ENCODE data around the gene CDC37.

The CDC37 gene

GRCh38 chr19:10403137-10404021 lies at the start of gene CDC37:
Gene CDC37 (minus strand): TSS chr19:10403542. CDS start chr19:10403479, 63 bp downstream.
- Mint-ChIP-seq H3K4me3 (peak within 1 kb of the TSS; percentile 96), H3K9me3 (no peaks in the 10 kb centered on the region), H3K36me3 (ENCODE audit: low read depth) (peaks cover 44% of the 10 kb centered on the region), H3K27ac (peak within 1 kb of the TSS; percentile 93), H3K4me1 (ENCODE audit: low read depth) (peaks cover 78% of the 10 kb centered on the region), H3K27me3 (no peaks in the 10 kb centered on the region)
- intact Hi-C loops (cut with micrococcal nuclease), result loop anchor here (1.0 to 2.0 kb wide), 3 partner anchors 13 to 33 kb away; no protein-coding TSS in a partner anchor

DNA sequence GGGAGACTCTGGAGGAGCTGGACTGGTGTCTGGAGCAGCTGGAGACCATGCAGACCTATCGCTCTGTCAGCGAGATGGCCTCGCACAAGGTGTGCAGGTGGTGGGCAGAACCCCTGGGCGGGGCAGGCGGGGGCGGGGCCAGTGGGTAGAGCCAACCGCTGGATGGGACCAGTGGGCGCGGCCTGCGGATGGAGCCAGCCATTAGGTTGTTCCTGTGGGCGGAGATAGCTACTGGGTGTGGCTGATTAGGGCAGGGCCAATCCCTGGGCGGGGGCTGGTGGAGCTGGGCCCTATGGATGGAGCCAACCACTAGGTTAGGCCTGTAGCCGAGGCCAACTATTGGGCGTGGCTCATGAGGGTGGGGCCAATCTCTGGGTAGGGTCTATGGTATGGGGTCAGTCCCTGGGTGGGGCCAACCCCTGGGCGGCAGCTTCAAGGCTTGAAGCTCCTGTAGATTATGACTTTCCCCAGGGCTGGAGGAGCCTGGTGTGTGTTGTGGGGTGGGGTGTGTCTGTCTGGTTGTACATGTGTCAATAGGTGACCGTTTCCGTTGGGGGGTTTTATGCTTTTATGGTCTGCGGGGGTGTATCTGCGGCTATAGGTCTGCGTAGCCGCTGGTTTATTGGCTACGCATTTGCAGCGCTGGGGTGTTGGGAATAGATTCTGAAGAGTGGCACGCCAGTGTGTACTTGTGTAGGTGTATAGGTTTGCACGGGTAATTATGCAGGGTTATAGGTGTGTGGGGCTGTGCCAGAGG lies 47.7 kb upstream of the CDC37 start:
- Mint-ChIP-seq H3K36me3 (ENCODE audit: low read depth) (peaks cover 98% of the 10 kb centered on the region), H3K27ac (no peak overlapping the region), H3K4me3 (no peak overlapping the region), H3K27me3 (peaks cover 31% of the 10 kb centered on the region), H3K9me3 (no peaks in the 10 kb centered on the region), H3K4me1 (ENCODE audit: low read depth) (peaks cover 37% of the 10 kb centered on the region)
- intact Hi-C loops (cut with micrococcal nuclease), result no loop called here

DNA sequence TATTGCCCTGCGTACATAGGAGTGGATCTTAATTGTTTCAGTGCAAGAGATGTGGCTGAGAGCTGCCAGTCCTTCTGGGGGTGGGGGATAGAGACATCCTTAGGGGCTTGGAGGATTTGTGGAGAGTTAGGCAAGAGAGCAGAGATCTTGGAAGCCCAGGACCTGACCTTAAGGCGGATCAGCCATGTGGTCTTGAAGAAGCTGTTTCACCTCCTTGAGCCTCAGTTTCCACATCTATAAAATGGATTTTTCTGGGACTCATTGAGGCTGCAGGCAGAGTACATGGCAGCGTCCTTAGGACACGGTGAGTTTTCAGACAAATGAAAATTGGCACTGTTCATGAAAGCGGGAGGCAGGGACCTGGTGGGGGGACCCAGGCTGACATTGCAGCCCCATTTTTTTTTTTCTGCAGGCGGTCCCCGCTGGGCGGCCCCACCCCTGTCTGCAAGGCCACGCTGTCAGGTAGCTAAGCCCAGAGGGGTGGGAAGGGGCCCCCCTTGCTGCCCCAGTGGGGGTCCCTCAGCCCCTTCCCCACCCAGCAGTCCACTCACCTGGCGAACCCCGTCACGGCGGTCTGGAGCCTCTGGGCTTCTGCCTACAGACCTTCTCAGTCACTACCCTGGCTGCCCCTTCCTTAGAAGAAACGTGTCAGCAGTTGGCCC lies 47.0 kb upstream of the CDC37 start:
- H3K4me3 Mint-ChIP-seq, result no peak overlapping the region
- intact Hi-C loops (cut with micrococcal nuclease), result no loop called here

DNA sequence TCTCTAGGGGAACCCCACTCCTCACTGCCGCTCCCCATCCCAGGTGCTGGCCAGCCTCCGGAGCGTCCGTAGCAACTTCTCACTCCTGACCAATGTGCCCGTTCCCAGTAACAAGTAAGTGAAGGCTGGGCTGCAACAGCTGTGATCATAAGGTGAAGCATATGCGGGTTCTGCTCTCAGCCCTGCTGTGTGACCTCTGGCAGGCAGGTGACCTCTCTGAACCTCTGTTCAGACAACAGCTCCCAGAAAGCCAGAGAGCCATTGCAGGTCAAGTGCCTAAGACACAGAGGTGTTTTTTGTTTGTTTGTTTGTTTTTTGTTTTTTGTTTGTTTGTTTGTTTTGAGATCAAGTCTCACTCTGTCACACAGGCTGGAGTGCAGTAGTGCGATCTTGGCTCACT lies 45.7 kb upstream of the CDC37 start:
- intact Hi-C loops (cut with micrococcal nuclease), result no loop called here
- H3K27me3 Mint-ChIP-seq, result peaks cover 31% of the 10 kb centered on the region
- peaks cover 98% of the 10 kb centered on the region for H3K36me3 Mint-ChIP-seq (ENCODE audit: low read depth)
- H3K4me1 Mint-ChIP-seq (ENCODE audit: low read depth), result peaks cover 49% of the 10 kb centered on the region
- no peaks in the 10 kb centered on the region for H3K9me3 Mint-ChIP-seq
- no peak overlapping the region for H3K4me3 Mint-ChIP-seq
- no peak overlapping the region for H3K27ac Mint-ChIP-seq

More for the DNA sequence above, 47.0 kb upstream of the CDC37 start:
- Mint-ChIP-seq H3K27me3 (peaks cover 31% of the 10 kb centered on the region), H3K27ac (no peak overlapping the region), H3K9me3 (no peaks in the 10 kb centered on the region), H3K4me1 (ENCODE audit: low read depth) (peaks cover 43% of the 10 kb centered on the region), H3K36me3 (ENCODE audit: low read depth) (peaks cover 98% of the 10 kb centered on the region)

- H3K36me3 Mint-ChIP-seq (ENCODE audit: low read depth), result peaks cover 70% of the 10 kb centered on the region
- intact Hi-C loops (cut with micrococcal nuclease), result no loop called here
- H3K4me3 Mint-ChIP-seq, result no peak overlapping the region
Measured at GRCh38 chr19:10442698-10443097, 39.4 kb upstream of the CDC37 start.

GRCh38 chr19:10439588-10439987 lies 36.2 kb upstream of the CDC37 start:
- H3K9me3 Mint-ChIP-seq, result no peaks in the 10 kb centered on the region
- peaks cover 31% of the 10 kb centered on the region for H3K4me1 Mint-ChIP-seq (ENCODE audit: low read depth)
- H3K4me3 Mint-ChIP-seq, result no peak overlapping the region
- no peaks in the 10 kb centered on the region for H3K27me3 Mint-ChIP-seq
- H3K27ac Mint-ChIP-seq, result no peak overlapping the region
- intact Hi-C loops (cut with micrococcal nuclease), result no loop called here
- H3K36me3 Mint-ChIP-seq (ENCODE audit: low read depth), result peaks cover 61% of the 10 kb centered on the region

More at GRCh38 chr19:10442698-10443097, 39.4 kb upstream of the CDC37 start:
- Mint-ChIP-seq H3K27me3 (peaks cover 1% of the 10 kb centered on the region), H3K27ac (no peak overlapping the region), H3K9me3 (no peaks in the 10 kb centered on the region), H3K4me1 (ENCODE audit: low read depth) (peaks cover 41% of the 10 kb centered on the region)

DNA sequence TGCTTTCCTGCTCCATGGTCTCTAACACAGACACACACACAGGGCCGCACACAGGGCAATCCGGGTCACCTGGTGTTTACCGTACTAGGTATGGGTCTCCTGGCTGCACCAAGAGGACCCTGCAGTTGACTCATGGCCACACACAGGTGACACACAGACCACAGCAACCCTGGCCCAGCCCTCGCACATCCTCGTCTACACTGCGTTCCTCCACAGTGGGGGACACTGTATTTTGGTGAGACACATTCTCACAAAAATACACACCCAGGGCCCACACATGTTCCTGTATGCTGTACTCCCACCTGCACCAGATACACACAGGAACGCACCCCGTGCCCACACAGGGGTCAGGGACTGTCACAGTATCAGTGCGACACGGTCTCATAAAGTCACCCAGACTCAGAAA lies 29.8 kb upstream of the CDC37 start:
- no peaks in the 10 kb centered on the region for H3K9me3 Mint-ChIP-seq
- H3K27ac Mint-ChIP-seq, result peak overlapping the region; percentile 92
- H3K27me3 Mint-ChIP-seq, result peaks cover 10% of the 10 kb centered on the region
- H3K36me3 Mint-ChIP-seq (ENCODE audit: low read depth), result peaks cover 55% of the 10 kb centered on the region
- peaks cover 67% of the 10 kb centered on the region for H3K4me1 Mint-ChIP-seq (ENCODE audit: low read depth)
- H3K4me3 Mint-ChIP-seq, result no peak overlapping the region
- intact Hi-C loops (cut with micrococcal nuclease), result no loop called here

DNA sequence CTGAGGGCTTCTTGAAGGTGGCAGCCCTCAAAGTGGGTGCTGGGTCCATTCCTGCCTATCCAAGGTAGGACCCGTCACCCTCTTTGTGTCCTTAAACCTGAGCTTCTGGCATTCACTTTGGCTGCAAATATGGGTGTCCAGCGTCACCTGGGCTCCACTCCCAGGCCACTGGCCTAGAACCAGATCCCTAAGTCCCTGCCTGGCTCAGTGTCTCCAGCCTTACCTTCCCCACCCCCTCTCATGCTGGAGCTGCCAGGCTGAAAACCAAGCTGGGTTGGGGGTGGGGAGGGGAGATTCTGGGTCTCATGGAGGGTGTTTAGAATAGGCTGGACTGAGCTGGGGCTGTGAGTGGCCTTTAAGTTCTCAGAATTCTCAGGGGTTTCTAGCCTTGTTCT lies 29.4 kb upstream of the CDC37 start:
- intact Hi-C loops (cut with micrococcal nuclease), result no loop called here
- H3K4me1 Mint-ChIP-seq (ENCODE audit: low read depth), result peaks cover 71% of the 10 kb centered on the region
- no peaks in the 10 kb centered on the region for H3K9me3 Mint-ChIP-seq
- H3K27ac Mint-ChIP-seq, result peak overlapping the region; percentile 92
- peaks cover 10% of the 10 kb centered on the region for H3K27me3 Mint-ChIP-seq
- peak overlapping the region; percentile 98 for H3K4me3 Mint-ChIP-seq
- peaks cover 51% of the 10 kb centered on the region for H3K36me3 Mint-ChIP-seq (ENCODE audit: low read depth)

- H3K27ac Mint-ChIP-seq, result peak overlapping the region; percentile 92
- peak overlapping the region; percentile 98 for H3K4me3 Mint-ChIP-seq
- H3K36me3 Mint-ChIP-seq (ENCODE audit: low read depth), result peaks cover 46% of the 10 kb centered on the region
- peaks cover 10% of the 10 kb centered on the region for H3K27me3 Mint-ChIP-seq
- intact Hi-C loops (cut with micrococcal nuclease), result loop anchor here (2.0 kb wide), 1 partner anchor 15 kb away; no protein-coding TSS in a partner anchor
- H3K4me1 Mint-ChIP-seq (ENCODE audit: low read depth), result peaks cover 77% of the 10 kb centered on the region
- no peaks in the 10 kb centered on the region for H3K9me3 Mint-ChIP-seq
Measured at GRCh38 chr19:10431943-10432735, 28.8 kb upstream of the CDC37 start.

- H3K27me3 Mint-ChIP-seq, result peaks cover 10% of the 10 kb centered on the region
- peaks cover 46% of the 10 kb centered on the region for H3K36me3 Mint-ChIP-seq (ENCODE audit: low read depth)
- H3K4me1 Mint-ChIP-seq (ENCODE audit: low read depth), result peaks cover 84% of the 10 kb centered on the region
- H3K4me3 Mint-ChIP-seq, result peak overlapping the region; percentile 98
- no peaks in the 10 kb centered on the region for H3K9me3 Mint-ChIP-seq
- peak overlapping the region; percentile 92 for H3K27ac Mint-ChIP-seq
- intact Hi-C loops (cut with micrococcal nuclease), result loop anchor here (2.0 kb wide), 1 partner anchor 15 kb away; no protein-coding TSS in a partner anchor
Measured at GRCh38 chr19:10431254-10431942, 28.1 kb upstream of the CDC37 start.

- Mint-ChIP-seq H3K36me3 (ENCODE audit: low read depth) (peaks cover 41% of the 10 kb centered on the region), H3K27me3 (peaks cover 10% of the 10 kb centered on the region), H3K4me3 (peak overlapping the region; percentile 98), H3K4me1 (ENCODE audit: low read depth) (peaks cover 85% of the 10 kb centered on the region), H3K9me3 (no peaks in the 10 kb centered on the region), H3K27ac (peak overlapping the region; percentile 92)
- intact Hi-C loops (cut with micrococcal nuclease), result loop anchor here (2.0 kb wide), 1 partner anchor 14 kb away; no protein-coding TSS in a partner anchor
Measured at GRCh38 chr19:10430505-10431253, 27.3 kb upstream of the CDC37 start.

GRCh38 chr19:10428996-10429381 lies 25.6 kb upstream of the CDC37 start:
- intact Hi-C loops (cut with micrococcal nuclease), result no loop called here
- no peaks in the 10 kb centered on the region for H3K9me3 Mint-ChIP-seq
- H3K27ac Mint-ChIP-seq, result peak overlapping the region; percentile 92
- H3K27me3 Mint-ChIP-seq, result peaks cover 8% of the 10 kb centered on the region
- H3K4me1 Mint-ChIP-seq (ENCODE audit: low read depth), result peaks cover 89% of the 10 kb centered on the region
- H3K4me3 Mint-ChIP-seq, result peak overlapping the region; percentile 36
- H3K36me3 Mint-ChIP-seq (ENCODE audit: low read depth), result peaks cover 24% of the 10 kb centered on the region
